VCaP (cell line): ENCODE data around the gene CADPS.

ENCODE experiments used
- H3K27ac ChIP-seq: fragments of 450-650 bp; 2 replicates; pipeline ENCODE4 v1.5.1; 2017
- CTCF ChIP-seq: fragments of 450-650 bp; conservative IDR thresholded peaks from 2 replicates; pipeline ENCODE4 v1.5.1; 2017; ENCODE audit warnings: mild to moderate bottlenecking, moderate library complexity

Gene CADPS

GRCh38 chr3:62676689-62677271 lies 198.4 kb downstream of the CADPS start:
- peak overlapping the region; percentile 95 for H3K27ac ChIP-seq
- no peak for TF ChIP-seq CTCF

- TF ChIP-seq CTCF = no peak
- H3K27ac ChIP-seq = peak overlapping the region; percentile 95
These were observed 199.7 kb downstream of the CADPS start for GRCh38 chr3:62675492-62675891.

DNA sequence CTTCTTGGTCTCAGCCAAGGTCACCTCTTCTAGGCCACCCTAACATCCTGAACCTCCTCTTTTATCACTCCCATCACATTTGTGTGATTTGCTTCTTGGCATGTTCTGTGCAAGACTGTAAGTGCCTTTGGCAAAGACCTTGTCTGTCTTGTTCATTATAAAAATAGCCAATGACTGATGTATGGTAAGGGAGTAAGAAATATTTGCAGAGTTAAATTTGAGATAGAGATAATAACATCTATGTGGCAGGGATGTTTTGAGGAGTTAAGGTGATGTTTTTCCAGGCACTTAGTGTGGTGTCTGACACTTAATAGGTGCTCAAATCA lies 202.3 kb downstream of the CADPS start:
- no peak overlapping the region; the same call in 1 of the 2 replicates for H3K27ac ChIP-seq
- TF ChIP-seq CTCF = no peak

- TF ChIP-seq CTCF = no peak
- H3K27ac ChIP-seq = peak overlapping the region; percentile 58; the same call in 1 of the 2 replicates
These were observed 202.8 kb downstream of the CADPS start for GRCh38 chr3:62672270-62672987.

DNA sequence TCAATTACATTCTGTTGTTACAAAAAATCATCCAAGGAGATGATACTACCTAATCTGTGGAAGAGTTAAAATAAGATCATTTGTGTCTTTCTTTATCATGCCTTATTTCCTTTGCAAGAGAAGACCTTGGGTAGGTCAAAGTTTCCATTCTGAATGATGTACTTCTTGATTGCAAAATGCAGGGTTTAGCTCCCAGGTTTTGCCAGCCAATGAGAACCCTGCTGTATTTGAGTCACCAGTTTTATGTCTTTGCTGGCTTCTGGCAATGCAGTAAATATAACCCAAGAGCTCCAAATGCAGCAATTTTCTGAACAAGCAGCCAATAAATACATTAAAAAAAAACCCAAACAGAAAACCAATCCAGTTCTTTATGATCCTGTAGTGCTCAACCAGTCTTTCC lies 204.9 kb downstream of the CADPS start:
- TF ChIP-seq CTCF = no peak

GRCh38 chr3:62669161-62669560 lies 206.1 kb downstream of the CADPS start:
- peak overlapping the region; percentile 7; the same call in 1 of the 2 replicates for H3K27ac ChIP-seq

More for the DNA sequence above, 204.9 kb downstream of the CADPS start:
- H3K27ac ChIP-seq = peak overlapping the region; percentile 58

GRCh38 chr3:62667714-62668113 lies 207.5 kb downstream of the CADPS start:
- peak; percentile 41; the same call in 1 of the 2 replicates for TF ChIP-seq CTCF
- peak overlapping the region; percentile 7; the same call in 1 of the 2 replicates for H3K27ac ChIP-seq

More at GRCh38 chr3:62669161-62669560, 206.1 kb downstream of the CADPS start:
- no peak for TF ChIP-seq CTCF
